Liver (tissue), 9 donors: ENCODE results near the gene SRSF4. TPM values are rescaled to one million over a fixed set of nuclear protein-coding genes. Genes with fewer than 3 reads are reported as not detected.

Source experiments
- DNase-seq: peaks from one replicate; pipeline ENCODE4 v3.0.0-alpha.2; 2017; ENCODE audit warnings: low spot score
- H3K27ac ChIP-seq, 2 donors: one replicate each; pipeline ENCODE4 v1.7.0; 2013; ENCODE audit warnings: inconsistent platforms in 2 of 2, low read length in 2 of 2, control low read depth in 1 of 2, low read depth in 1 of 2, mild to moderate bottlenecking in 1 of 2
- H3K27me3 ChIP-seq, 4 donors: one replicate each; pipeline versions ENCODE4 v1.6.1 to v1.7.0; 2013; ENCODE audit warnings: low read length in 3 of 4, inconsistent platforms in 1 of 4, mild to moderate bottlenecking in 1 of 4, moderate library complexity in 1 of 4; ENCODE audit not compliant: control insufficient read depth in 4 of 4, insufficient read depth in 4 of 4
- H3K36me3 ChIP-seq, 4 donors: one replicate each; pipeline versions ENCODE4 v1.6.1 to v1.7.0; 2013; ENCODE audit warnings: low read length in 3 of 4, mild to moderate bottlenecking in 3 of 4, low read depth in 1 of 4, moderate library complexity in 1 of 4; ENCODE audit not compliant: control insufficient read depth in 4 of 4, insufficient read depth in 3 of 4
- H3K4me1 ChIP-seq, 4 donors: one replicate each; pipeline versions ENCODE4 v1.6.1 to v1.7.0; 2013; ENCODE audit warnings: low read length in 3 of 4, mild to moderate bottlenecking in 3 of 4, moderate library complexity in 1 of 4; ENCODE audit not compliant: control insufficient read depth in 4 of 4, insufficient read depth in 4 of 4
- H3K4me3 ChIP-seq, 3 donors: one replicate each; pipeline versions ENCODE4 v1.6.1 to v1.7.0; 2013; ENCODE audit warnings: low read length in 3 of 3, control low read depth in 1 of 3, low read depth in 1 of 3, mild to moderate bottlenecking in 1 of 3
- H3K9ac ChIP-seq, 2 donors: one replicate each; pipeline ENCODE4 v1.7.0; 2013; ENCODE audit warnings: low read length in 2 of 2, mild to moderate bottlenecking in 2 of 2, moderate library complexity in 2 of 2, control low read depth in 1 of 2, low read depth in 1 of 2
- H3K9me3 ChIP-seq, 4 donors: one replicate each; pipeline versions ENCODE4 v1.6.1 to v1.7.0; 2013; ENCODE audit warnings: low read length in 3 of 4; ENCODE audit not compliant: control insufficient read depth in 4 of 4
- EGR1 ChIP-seq, 2 donors: IDR thresholded peaks; 2 replicates each; pipeline ENCODE4 v1.6.1; 2016 to 2018; ENCODE audit warnings: antibody characterized with exemption in 2 of 2, low read depth in 2 of 2
- FOXA1 ChIP-seq: IDR thresholded peaks from 2 replicates; pipeline ENCODE4 v1.6.1; 2016; ENCODE audit warnings: antibody characterized with exemption
- GABPA ChIP-seq, 2 donors: IDR thresholded peaks in 1 of 2; conservative IDR thresholded peaks in 1 of 2; 2 replicates each; pipeline ENCODE4 v1.6.1; 2016; ENCODE audit warnings: antibody characterized with exemption in 2 of 2, mild to moderate bottlenecking in 1 of 2, moderate library complexity in 1 of 2
- HNF4A ChIP-seq, 2 donors: conservative IDR thresholded peaks; 2 replicates each; pipeline ENCODE4 v1.6.1; 2016; ENCODE audit warnings: antibody characterized with exemption in 2 of 2, mild to moderate bottlenecking in 2 of 2
- NR2F2 ChIP-seq: IDR thresholded peaks from 2 replicates; pipeline ENCODE4 v1.6.1; 2016; ENCODE audit warnings: antibody characterized with exemption
- RAD21 ChIP-seq, 2 donors: IDR thresholded peaks; 2 replicates each; pipeline ENCODE4 v1.6.1; 2016; ENCODE audit warnings: antibody characterized with exemption in 2 of 2, mild to moderate bottlenecking in 2 of 2
- RXRA ChIP-seq, 2 donors: IDR thresholded peaks; 2 replicates each; pipeline ENCODE4 v1.6.1; 2017 to 2018; ENCODE audit warnings: antibody characterized with exemption in 2 of 2, mild to moderate bottlenecking in 1 of 2
- SP1 ChIP-seq: IDR thresholded peaks from 2 replicates; pipeline ENCODE4 v1.6.1; 2018; ENCODE audit warnings: antibody characterized with exemption, mild to moderate bottlenecking
- YY1 ChIP-seq: IDR thresholded peaks from 2 replicates; pipeline ENCODE4 v1.6.1; 2016; ENCODE audit warnings: antibody characterized with exemption, mild to moderate bottlenecking
- WGBS: extraction: QIAGEN DNeasy Blood & Tissue Kit; methylation state at CpG from one replicate; pipeline ENCODE4 v1.1.7; 2013; 5-methylcytosine and 5-hydroxymethylcytosine counted together
- polyA plus RNA-seq, 2 donors: library from polyadenylated mRNA; stranded (reverse) in 1 of 2; unstranded in 1 of 2; fragments of 200-250 nt in 1 of 2; fragments of >200 nt in 1 of 2; fragmentation: Nextera tagmentation in 1 of 2; extraction: Ambion mirVana in 1 of 2; gene quantifications; one replicate each; pipeline versions ENCODE4 v1.2.1 to v1.2.3, GENCODE V29; 2013 to 2015
- total RNA-seq, 2 donors: library from RNA; depleted of rRNA; stranded (reverse); fragments of >200 nt; gene quantifications; one replicate each; pipeline ENCODE4 v1.2.3, GENCODE V29; 2014
- TF ChIP-seq, protein P1 (sequence below): fragments of 150-350 bp; IDR thresholded peaks from 2 replicates; pipeline ENCODE4 v1.5.1; 2017; ENCODE audit warnings: improper control_type of control experiment, low read depth, low read length; ENCODE audit not compliant: missing input control
- TF ChIP-seq, protein P2 (sequence below): IDR thresholded peaks from 2 replicates; pipeline ENCODE4 v1.6.1; 2016; ENCODE audit warnings: antibody characterized with exemption
- donor health status: healthy.
- donor health status: healthy.
- donor health status: healthy.
- donor health status: healthy.
- donor health status: healthy.

Gene SRSF4
- total and polyA plus RNA-seq, 4 donors = 24.0 to 45.8 (median 30.2) TPM

DNA sequence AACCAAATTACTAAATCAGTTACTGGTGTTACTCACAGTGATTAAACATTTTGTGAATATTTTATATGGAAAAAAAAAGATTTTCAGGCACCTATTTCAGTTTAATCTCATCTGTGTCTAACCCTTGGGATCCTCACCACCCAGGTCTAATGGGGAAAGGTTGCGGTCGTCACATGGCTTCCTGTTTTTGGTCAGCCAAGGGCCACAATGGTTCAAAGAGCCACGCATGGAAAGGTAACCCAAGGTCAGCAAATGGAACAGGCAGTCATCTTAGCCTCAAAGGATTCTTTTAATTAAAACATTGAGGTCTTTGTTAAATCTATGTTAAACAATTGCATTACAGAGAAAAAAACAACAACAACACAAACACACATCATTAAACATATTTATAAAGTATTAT lies 21.9 kb downstream of the SRSF4 start:
- H3K36me3 ChIP-seq = peaks cover 13 to 39% (median 23%) of the 10 kb centered on the region in 4 donors
- peaks cover 6 to 48% (median 18%) of the 10 kb centered on the region in 4 donors for H3K4me1 ChIP-seq

DNA sequence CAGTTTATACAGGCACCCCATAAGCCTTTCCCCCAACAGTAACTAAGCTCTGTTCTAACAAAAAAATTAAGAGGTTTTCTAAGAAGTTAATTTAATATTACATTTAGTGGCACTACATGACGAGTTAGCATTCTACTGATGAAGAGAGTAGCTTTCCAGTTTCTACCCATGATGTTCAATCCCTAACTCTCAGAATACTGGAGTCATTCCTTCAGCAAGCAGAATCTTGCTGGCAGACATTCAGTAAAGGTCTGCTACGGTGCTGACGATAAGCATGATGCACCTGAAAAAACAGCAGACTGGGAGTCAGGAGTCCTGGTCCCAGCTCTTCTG lies 24.5 kb downstream of the SRSF4 start:
- H3K9ac ChIP-seq = no peak overlapping the region
- no peaks in the 10 kb centered on the region for H3K27me3 ChIP-seq
- H3K36me3 ChIP-seq = peaks cover 17 to 52% (median 38%) of the 10 kb centered on the region in 4 donors
- peaks cover 2 to 25% (median 13%) of the 10 kb centered on the region in 4 donors for H3K4me1 ChIP-seq
- DNase-seq = no peak
- no peak overlapping the region for H3K4me3 ChIP-seq
- H3K9me3 ChIP-seq = no peaks in the 10 kb centered on the region
- TF ChIP-seq FOXA1 (no peak), EGR1 (IDR thresholded peaks at IDR 0.05; ENCODE audit: low read depth in 2 of 2) (no peak), NR2F2 (no peak), RAD21 (IDR thresholded peaks at IDR 0.05) (no peak), SP1 (no peak), YY1 (no peak)
- TF ChIP-seq, protein P1, sequence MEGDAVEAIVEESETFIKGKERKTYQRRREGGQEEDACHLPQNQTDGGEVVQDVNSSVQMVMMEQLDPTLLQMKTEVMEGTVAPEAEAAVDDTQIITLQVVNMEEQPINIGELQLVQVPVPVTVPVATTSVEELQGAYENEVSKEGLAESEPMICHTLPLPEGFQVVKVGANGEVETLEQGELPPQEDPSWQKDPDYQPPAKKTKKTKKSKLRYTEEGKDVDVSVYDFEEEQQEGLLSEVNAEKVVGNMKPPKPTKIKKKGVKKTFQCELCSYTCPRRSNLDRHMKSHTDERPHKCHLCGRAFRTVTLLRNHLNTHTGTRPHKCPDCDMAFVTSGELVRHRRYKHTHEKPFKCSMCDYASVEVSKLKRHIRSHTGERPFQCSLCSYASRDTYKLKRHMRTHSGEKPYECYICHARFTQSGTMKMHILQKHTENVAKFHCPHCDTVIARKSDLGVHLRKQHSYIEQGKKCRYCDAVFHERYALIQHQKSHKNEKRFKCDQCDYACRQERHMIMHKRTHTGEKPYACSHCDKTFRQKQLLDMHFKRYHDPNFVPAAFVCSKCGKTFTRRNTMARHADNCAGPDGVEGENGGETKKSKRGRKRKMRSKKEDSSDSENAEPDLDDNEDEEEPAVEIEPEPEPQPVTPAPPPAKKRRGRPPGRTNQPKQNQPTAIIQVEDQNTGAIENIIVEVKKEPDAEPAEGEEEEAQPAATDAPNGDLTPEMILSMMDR = no peak
- no peak overlapping the region for H3K27ac ChIP-seq
- 82% methylated on average over 3 of the region's 3 CpGs for WGBS

More for the DNA sequence above, 21.9 kb downstream of the SRSF4 start:
- 23% methylated on average over 3 of the region's 3 CpGs for WGBS
- no peak for DNase-seq
- no peaks in the 10 kb centered on the region for H3K27me3 ChIP-seq
- no peak overlapping the region for H3K4me3 ChIP-seq
- H3K9ac ChIP-seq = no peak overlapping the region
- H3K9me3 ChIP-seq = no peaks in the 10 kb centered on the region
- no peak overlapping the region for H3K27ac ChIP-seq
- TF ChIP-seq, protein P2, sequence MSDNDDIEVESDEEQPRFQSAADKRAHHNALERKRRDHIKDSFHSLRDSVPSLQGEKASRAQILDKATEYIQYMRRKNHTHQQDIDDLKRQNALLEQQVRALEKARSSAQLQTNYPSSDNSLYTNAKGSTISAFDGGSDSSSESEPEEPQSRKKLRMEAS = no peak
- TF ChIP-seq GABPA (IDR thresholded peaks at IDR 0.05 in 1 of 2, conservative IDR thresholded peaks at IDR 0.05 in 1 of 2) (no peak), HNF4A (conservative IDR thresholded peaks at IDR 0.05) (peak in 1 of 2 donors; percentile 5), RXRA (IDR thresholded peaks at IDR 0.05) (peak; percentile 40 to 74), EGR1 (IDR thresholded peaks at IDR 0.05; ENCODE audit: low read depth in 2 of 2) (no peak)

DNA sequence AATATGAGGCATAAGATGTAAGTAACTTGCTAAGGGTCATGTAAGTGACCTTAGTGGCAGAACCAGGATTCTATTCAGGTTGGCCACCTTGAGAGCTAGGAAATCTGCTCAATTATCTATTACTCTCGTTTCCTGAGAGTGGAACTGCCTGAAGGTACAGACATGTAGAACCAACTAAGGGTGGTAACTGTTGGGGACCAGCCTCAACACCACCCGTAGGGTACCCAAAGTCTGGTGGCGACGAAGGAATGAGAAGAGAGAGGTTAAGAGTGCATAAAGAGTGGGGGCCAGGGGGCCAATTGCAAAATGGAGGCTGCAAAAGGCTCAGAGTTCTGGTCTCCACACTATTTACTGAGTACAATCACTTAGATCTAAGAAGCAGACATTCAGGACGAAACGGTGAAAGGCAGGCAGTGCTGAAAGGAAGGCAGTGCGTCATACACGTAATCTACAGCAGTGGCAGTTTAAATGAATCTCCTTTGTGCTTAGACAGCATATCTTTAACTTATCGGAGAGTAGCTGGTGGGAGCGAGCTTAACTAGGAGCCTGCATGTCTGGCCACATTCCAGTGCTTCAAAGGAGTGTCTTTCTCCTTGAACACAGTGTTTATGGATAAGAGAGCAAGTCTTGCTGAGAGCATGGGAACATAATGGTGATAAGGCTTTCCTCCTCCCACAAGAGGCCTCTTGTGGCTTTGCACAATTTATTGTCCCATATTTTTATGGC lies 25.0 kb downstream of the SRSF4 start:
- Histone ChIP-seq H3K9me3 (no peaks in the 10 kb centered on the region), H3K36me3 (peaks cover 17 to 56% (median 43%) of the 10 kb centered on the region in 4 donors), H3K27me3 (no peaks in the 10 kb centered on the region), H3K4me1 (peaks cover 2 to 21% (median 13%) of the 10 kb centered on the region in 4 donors), H3K4me3 (no peak overlapping the region), H3K27ac (no peak overlapping the region), H3K9ac (no peak overlapping the region)
- TF ChIP-seq GABPA (IDR thresholded peaks at IDR 0.05 in 1 of 2, conservative IDR thresholded peaks at IDR 0.05 in 1 of 2) (no peak), NR2F2 (peak; percentile 15)
- 76% methylated on average over 10 of the region's 10 CpGs for WGBS
- DNase-seq = no peak
